Transverse colon (tissue), 4 donors: ENCODE measurements around the gene SCG5.
A peak's percentile ranks its signal among the peaks of the same experiment; 100 is the strongest.

Source experiments
- EP300 ChIP-seq: sonication (generic); formaldehyde crosslinking; IDR thresholded peaks from one replicate; pipeline ENCODE4 v1.6.1; 2017; ENCODE audit warnings: antibody characterized with exemption, low read depth
- POLR2A ChIP-seq: fragments of 450-650 bp; IDR thresholded peaks from one replicate; pipeline ENCODE4 v1.6.1; 2016; ENCODE audit warnings: antibody characterized with exemption, mild to moderate bottlenecking, moderate library complexity
- POLR2AphosphoS5 ChIP-seq, 3 donors: sonication (generic); formaldehyde crosslinking; IDR thresholded peaks; one replicate each; pipeline ENCODE4 v1.6.1; 2016; ENCODE audit warnings: antibody characterized with exemption in 3 of 3
- TF ChIP-seq, protein P1 (sequence below), 5 experiments: fragments of 200-600 bp in 3 of 5; fragments of 450-650 bp in 2 of 5; sonication (generic) in 3 of 5; IDR thresholded peaks; 1 replicate in 2 of 5; 2 replicates in 3 of 5; pipeline ENCODE4 v1.5.1; 2016 to 2017; ENCODE audit warnings: antibody characterized with exemption in 5 of 5, inconsistent platforms in 3 of 5, mild to moderate bottlenecking in 2 of 5, moderate library complexity in 1 of 5

DNA sequence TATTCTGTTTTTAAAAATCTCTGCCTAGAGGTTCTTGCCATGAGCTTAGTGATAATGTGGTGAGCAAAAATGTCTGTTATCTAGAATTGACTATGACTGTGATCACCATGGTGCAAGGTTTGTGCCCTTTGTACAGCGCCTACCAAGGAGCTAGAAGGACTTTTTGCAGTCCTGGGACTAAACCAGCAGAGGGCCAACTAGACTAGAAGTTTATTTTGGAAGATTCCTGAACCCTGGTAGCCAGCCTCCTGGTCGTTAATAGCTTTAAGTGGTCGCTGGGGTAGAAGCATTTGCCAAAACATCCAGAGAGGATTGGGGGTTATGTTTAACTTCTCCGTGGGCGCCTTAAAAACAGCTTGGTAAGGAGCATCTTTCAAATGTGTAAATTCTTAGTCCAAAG lies 7.8 kb downstream of the SCG5 start:
- TF ChIP-seq, protein P1, sequence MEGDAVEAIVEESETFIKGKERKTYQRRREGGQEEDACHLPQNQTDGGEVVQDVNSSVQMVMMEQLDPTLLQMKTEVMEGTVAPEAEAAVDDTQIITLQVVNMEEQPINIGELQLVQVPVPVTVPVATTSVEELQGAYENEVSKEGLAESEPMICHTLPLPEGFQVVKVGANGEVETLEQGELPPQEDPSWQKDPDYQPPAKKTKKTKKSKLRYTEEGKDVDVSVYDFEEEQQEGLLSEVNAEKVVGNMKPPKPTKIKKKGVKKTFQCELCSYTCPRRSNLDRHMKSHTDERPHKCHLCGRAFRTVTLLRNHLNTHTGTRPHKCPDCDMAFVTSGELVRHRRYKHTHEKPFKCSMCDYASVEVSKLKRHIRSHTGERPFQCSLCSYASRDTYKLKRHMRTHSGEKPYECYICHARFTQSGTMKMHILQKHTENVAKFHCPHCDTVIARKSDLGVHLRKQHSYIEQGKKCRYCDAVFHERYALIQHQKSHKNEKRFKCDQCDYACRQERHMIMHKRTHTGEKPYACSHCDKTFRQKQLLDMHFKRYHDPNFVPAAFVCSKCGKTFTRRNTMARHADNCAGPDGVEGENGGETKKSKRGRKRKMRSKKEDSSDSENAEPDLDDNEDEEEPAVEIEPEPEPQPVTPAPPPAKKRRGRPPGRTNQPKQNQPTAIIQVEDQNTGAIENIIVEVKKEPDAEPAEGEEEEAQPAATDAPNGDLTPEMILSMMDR (IDR thresholded peaks at IDR 0.05) = peak in 1 of 5 experiments; percentile 7
- TF ChIP-seq POLR2AphosphoS5 (IDR thresholded peaks at IDR 0.05) (no peak), POLR2A (no peak), EP300 (no peak)
